Smooth muscle cell of the brain vasculature (primary cell): ENCODE data around the gene SCUBE1.

ENCODE experiments used
- DNase-seq: peaks from one replicate; pipeline ENCODE4 v3.0.0-alpha.2; 2012; ENCODE audit warnings: low read depth, low spot score

Gene SCUBE1

GRCh38 chr22:43179146-43179910, 163.8 kb downstream of the SCUBE1 start:
- no peak for DNase-seq

- DNase-seq, result no peak
Observed at GRCh38 chr22:43177479-43177878, 165.7 kb downstream of the SCUBE1 start.

GRCh38 chr22:43176090-43176489, 167.1 kb downstream of the SCUBE1 start:
- DNase-seq, result no peak

- DNase-seq, result no peak
Observed at GRCh38 chr22:43174941-43175531, 168.1 kb downstream of the SCUBE1 start.

GRCh38 chr22:43173976-43174720, 169.0 kb downstream of the SCUBE1 start:
- no peak for DNase-seq

GRCh38 chr22:43173566-43173965, 169.6 kb downstream of the SCUBE1 start:
- no peak for DNase-seq

- DNase-seq, result no peak
Observed at GRCh38 chr22:43172191-43172590, 171.0 kb downstream of the SCUBE1 start.

- DNase-seq, result no peak
Observed at GRCh38 chr22:43171607-43172006, 171.6 kb downstream of the SCUBE1 start.

- no peak for DNase-seq
Observed at GRCh38 chr22:43171019-43171491, 172.1 kb downstream of the SCUBE1 start.

GRCh38 chr22:43170131-43170480, 173.1 kb downstream of the SCUBE1 start:
- DNase-seq, result no peak

GRCh38 chr22:43169310-43170130, 173.7 kb downstream of the SCUBE1 start:
- no peak for DNase-seq

GRCh38 chr22:43168471-43169309, 174.5 kb downstream of the SCUBE1 start:
- no peak for DNase-seq

- DNase-seq, result no peak
Observed at GRCh38 chr22:43167001-43167589, 176.1 kb downstream of the SCUBE1 start.

GRCh38 chr22:43166132-43166930, 176.8 kb downstream of the SCUBE1 start:
- no peak for DNase-seq

- DNase-seq, result no peak
Observed at GRCh38 chr22:43164636-43165035, 178.5 kb downstream of the SCUBE1 start.

GRCh38 chr22:43163241-43163795, 179.9 kb downstream of the SCUBE1 start:
- no peak for DNase-seq

- no peak for DNase-seq
Observed at GRCh38 chr22:43162412-43163150, 180.6 kb downstream of the SCUBE1 start.

GRCh38 chr22:43160497-43161126, 182.6 kb downstream of the SCUBE1 start:
- no peak for DNase-seq
